GM12891 (cell line): Measurements from ENCODE around the gene PRRC2C.
"Not testable (repeated sequence)": the region's sequence is repeated elsewhere in the genome, so short reads cannot be mapped to it uniquely, and the experiment has no call there.

Experiments used
- DNase-seq: peaks from one replicate; pipeline ENCODE4 v3.0.0; 2011; ENCODE audit warnings: low spot score; ENCODE audit not compliant: insufficient read length
- FAIRE-seq: peaks from 2 replicates; lab custom pipeline; 2011; peaks lifted over from hg19 to GRCh38; lab: Jason Lieb, UNC
- PAX5 ChIP-seq: IDR thresholded peaks from 2 replicates; pipeline ENCODE4 v1.6.1; 2011; ENCODE audit warnings: low read length, moderate library complexity, mild to moderate bottlenecking; ENCODE audit not compliant: insufficient read depth, severe bottlenecking
- POLR2A ChIP-seq: IDR thresholded peaks from 2 replicates; pipeline ENCODE4 v1.6.1; 2011; ENCODE audit warnings: low read depth, low read length, control low read depth
- POLR2AphosphoS5 ChIP-seq: IDR thresholded peaks from 2 replicates; pipeline ENCODE4 v1.6.1; 2011; ENCODE audit warnings: low read depth, low read length, control low read depth
- POU2F2 ChIP-seq: IDR thresholded peaks from 2 replicates; pipeline ENCODE4 v1.6.1; 2011; ENCODE audit warnings: low read depth, mild to moderate bottlenecking, control low read depth, low read length, moderate library complexity
- SPI1 ChIP-seq: IDR thresholded peaks from 2 replicates; pipeline ENCODE4 v1.6.1; 2011; ENCODE audit warnings: low read depth, low read length, control low read depth
- TAF1 ChIP-seq: IDR thresholded peaks from 2 replicates; pipeline ENCODE4 v1.6.1; 2011; ENCODE audit warnings: low read depth, low read length, control low read depth

Gene PRRC2C

DNA sequence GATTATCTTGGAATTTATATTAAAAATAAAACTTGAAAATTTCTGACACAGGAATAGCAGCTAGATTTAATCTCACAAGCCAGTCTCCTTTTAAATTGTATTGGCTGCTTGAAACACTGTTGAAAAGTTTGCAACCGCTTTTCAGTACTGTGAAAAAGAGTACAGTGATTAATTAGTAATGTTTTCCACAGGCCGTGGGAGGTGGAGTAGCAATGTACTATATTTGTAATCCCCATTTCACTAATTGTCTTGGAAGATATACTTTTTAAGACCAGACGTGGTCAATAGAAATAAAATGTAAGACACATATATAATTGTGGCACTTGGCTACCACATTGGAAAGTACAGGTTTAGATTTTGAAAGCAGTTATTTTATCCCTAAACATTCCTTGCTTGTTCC is 95.9 kb downstream of the PRRC2C start:
- FAIRE-seq (no peak), DNase-seq (no peak)
- TF ChIP-seq POU2F2 (no peak), POLR2AphosphoS5 (no peak), PAX5 (no peak), SPI1 (no peak), POLR2A (no peak), TAF1 (no peak)

DNA sequence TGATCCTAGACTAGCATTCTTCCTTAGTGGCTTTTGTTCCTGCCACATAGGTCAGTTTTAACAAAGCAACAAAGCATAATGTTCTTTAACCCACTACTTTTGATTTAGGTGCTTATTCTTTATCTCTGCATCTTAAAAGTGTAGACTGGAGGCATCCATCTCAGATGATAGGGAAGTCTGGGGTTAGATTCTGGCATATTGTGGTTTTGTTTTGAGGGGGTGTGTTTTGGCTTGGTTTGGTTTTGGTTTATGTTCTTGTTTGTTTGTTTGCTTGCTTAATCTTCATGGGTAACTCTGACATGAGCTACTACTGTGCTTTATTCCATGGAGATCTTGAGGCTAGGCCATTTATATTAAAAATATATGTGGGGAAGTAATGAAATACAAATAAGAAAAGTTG is 96.4 kb downstream of the PRRC2C start:
- TF ChIP-seq TAF1 (no peak), SPI1 (no peak), POLR2AphosphoS5 (no peak), POU2F2 (no peak), PAX5 (no peak), POLR2A (no peak)
- FAIRE-seq, result peak; percentile 16
- DNase-seq, result no peak

DNA sequence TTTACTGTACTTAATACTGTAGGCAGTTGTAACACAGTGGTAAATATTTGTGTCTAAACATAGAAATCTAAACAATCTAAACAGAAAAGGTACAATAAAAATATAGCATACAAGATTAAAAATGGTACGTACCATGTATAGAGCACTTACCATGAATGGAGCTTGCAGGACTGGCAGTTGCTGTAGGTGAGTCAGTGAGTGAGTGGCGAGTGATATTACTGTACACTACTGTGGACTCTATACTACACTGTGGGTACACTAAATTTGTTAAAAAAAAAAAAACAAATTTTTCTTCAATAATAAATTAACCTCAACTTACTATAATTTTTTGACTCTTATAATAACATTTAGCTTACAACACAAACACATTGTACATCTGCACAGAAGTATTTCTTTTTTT is 97.3 kb downstream of the PRRC2C start:
- no peak for FAIRE-seq
- TF ChIP-seq POU2F2, result no peak
- TF ChIP-seq SPI1, result no peak
- no peak for TF ChIP-seq PAX5
- TF ChIP-seq POLR2AphosphoS5, result no peak
- no peak for TF ChIP-seq TAF1
- no peak for TF ChIP-seq POLR2A
- DNase-seq, result no peak

DNA sequence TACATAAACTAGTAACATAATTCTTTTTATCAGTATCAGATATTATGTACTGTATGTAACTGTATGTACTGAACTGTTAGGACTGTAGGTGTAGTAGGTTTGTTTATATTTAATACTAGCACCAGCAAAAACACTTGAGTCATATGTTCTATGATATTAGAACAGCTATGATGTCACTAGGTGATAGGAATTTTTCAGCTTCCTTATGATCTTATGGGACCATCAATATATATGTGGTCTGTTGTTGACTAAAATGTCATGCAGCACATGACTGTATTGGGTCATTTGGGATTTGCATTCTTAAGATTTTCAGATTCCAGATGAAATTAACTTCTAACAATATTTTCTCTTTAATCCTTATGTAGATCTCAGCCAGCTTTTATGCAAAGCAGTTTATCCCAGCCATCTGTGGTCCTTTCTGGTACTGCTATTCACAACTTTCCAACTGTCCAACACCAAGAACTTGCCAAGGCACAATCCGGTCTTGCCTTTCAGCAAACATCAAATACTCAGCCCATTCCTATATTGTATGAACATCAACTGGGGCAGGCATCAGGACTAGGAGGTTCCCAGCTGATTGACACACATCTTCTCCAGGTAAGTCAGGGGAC is 98.4 kb downstream of the PRRC2C start:
- FAIRE-seq, result peak; percentile 41
- TF ChIP-seq POU2F2, result no peak
- no peak for TF ChIP-seq POLR2A
- DNase-seq, result no peak

DNA sequence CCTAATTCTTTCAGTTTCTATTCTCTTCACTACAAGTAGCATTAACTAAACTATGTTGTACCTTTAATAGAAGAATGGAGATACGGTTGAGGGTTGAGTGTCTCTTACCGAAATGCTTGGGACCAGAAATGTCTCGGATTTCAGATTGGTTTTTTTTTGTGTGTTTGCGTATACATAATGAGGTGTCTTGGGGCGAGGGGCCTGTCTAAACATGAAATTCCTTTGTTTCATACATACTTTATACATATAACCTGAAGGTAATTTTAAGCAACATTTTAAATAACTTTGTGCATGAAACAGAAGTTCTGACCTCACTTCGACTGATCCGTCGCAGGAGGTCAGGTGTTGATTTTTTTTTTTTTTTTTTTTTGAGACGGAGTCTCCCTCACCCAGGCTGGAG is 100.4 kb downstream of the PRRC2C start:
- FAIRE-seq (no peak), DNase-seq (no peak)
- TF ChIP-seq POLR2A (no peak), POU2F2 (no peak), PAX5 (no peak), TAF1 (no peak), POLR2AphosphoS5 (no peak), SPI1 (no peak)

DNA sequence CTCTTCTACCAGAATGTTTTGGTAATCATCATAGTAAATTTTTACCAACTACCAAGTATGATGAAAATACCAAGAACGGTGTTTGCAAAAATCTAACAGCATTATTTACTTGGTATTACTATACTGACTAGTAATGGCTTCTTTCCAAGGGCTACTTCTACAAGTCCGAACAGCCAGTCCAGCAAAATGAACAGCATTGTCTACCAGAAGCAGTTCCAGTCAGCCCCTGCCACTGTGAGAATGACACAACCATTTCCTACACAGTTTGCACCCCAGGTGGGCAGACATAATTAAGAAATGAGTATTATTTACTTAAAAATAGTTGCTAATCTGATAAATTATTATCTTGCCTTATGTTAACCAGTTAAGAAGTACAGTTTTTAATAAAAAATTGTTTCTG is 102.9 kb downstream of the PRRC2C start:
- DNase-seq (no peak), FAIRE-seq (no peak)
- TF ChIP-seq SPI1, result no peak
- no peak for TF ChIP-seq PAX5
- TF ChIP-seq TAF1, result no peak
- TF ChIP-seq POLR2AphosphoS5, result no peak
- no peak for TF ChIP-seq POU2F2
- no peak for TF ChIP-seq POLR2A

DNA sequence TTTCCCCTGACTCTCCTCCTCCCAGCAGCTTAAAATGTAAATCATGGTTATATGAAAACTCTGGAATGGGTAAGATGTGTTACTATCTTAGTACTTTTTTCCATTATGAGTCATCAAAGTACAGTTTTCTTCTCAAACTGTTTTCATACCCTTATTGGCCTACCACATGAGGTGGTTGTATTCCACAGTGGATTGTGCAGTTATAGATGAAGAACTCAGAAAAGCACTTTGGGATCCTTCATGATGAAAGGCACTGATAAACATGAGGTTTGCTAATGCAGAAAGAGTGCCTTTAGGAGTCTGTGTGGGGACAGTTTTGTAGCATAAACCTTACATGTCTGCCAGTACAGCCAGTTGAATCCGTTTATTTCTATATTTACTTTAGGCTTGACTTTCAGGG is 104.7 kb downstream of the PRRC2C start:
- DNase-seq (no peak), FAIRE-seq (no peak)
- TF ChIP-seq POLR2AphosphoS5, result no peak
- TF ChIP-seq POU2F2, result no peak
- TF ChIP-seq TAF1, result no peak
- no peak for TF ChIP-seq PAX5
- no peak for TF ChIP-seq POLR2A
- TF ChIP-seq SPI1, result no peak

DNA sequence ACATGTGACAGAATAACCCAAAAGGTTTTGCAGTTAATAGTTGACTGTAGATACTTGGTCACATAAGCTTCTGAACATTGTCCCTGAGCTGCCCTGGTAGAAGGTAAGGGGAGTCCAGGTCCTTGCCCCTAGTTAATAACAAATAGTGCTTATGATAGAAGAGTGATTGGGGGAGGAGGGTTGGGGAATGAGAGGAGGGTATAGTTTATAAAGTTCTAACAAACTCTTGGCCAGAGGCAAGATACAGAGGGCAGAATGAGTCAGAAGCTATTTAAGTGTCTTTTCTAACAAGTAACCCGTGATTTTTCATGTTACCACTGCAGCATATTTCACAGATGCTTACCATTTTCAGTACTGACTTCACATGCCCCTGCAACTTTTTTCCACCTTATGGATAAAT is 110.0 kb downstream of the PRRC2C start:
- DNase-seq (no peak), FAIRE-seq (no peak)
- TF ChIP-seq POLR2A (no peak), SPI1 (no peak), TAF1 (no peak), POU2F2 (no peak), POLR2AphosphoS5 (no peak), PAX5 (no peak)

DNA sequence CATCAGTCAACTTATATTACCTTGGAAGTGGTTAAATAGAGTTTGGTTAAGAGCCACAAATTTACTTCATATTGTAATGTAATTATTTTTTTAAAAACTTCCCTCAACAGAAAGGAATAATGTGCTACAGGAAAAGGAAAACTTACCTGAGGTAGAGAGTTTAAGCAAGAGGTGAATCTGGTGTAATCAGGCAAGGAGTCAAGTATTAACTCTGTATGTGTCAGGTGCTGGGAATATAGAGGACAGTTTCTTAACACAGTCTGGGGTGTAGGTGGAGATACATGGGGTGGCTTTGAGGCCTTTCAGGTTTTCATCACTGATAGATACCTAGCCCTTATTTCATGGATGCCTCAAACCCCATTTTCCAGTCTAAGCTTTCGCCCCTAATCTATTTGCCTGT is 110.8 kb downstream of the PRRC2C start:
- DNase-seq, result no peak
- FAIRE-seq, result no peak
- TF ChIP-seq TAF1 (no peak), PAX5 (no peak), POU2F2 (no peak), SPI1 (no peak), POLR2AphosphoS5 (no peak), POLR2A (no peak)

DNA sequence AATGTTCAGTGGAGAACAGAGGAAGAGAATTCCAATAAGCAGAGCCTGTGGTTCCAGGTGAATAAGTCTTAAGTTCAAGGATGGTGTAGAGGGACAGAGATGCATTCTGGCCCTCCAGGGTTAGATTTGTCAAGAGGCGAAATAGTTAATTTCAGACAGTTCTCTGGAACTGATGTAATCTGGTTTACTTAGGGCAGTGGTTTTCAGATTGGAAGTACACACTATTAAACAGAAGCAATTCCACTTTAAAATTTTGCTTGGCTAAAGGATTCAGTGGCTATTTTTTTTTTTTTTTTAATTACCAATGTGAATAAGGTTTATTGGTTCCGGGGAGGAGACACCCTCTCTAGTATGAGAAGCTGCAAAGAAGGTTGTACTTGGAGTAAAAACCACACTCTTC is 111.4 kb downstream of the PRRC2C start:
- TF ChIP-seq TAF1, result no peak
- no peak for TF ChIP-seq POLR2AphosphoS5
- no peak for TF ChIP-seq POU2F2
- no peak for TF ChIP-seq SPI1
- no peak for TF ChIP-seq PAX5
- FAIRE-seq (no peak), DNase-seq (no peak)

DNA sequence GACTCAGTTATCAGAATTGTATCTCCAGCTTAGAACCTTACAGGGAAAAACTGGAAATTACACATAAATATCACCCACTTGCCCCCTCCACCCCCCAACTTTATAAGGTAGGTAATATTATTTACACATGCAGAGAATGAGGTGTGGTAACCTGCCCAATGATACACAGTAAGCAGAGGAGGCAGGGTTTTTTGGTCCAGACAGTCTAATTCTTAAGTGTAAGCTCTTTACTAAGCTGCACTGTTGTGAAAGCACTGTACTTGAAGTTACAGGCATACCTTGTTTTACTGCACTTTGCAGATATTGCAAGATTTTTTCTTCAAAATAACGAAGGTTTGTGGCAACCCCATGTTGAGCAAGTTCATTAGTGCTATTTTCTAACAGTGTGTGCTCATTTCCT is 111.9 kb downstream of the PRRC2C start:
- FAIRE-seq (no peak), DNase-seq (no peak)
- TF ChIP-seq POLR2AphosphoS5 (no peak), TAF1 (no peak), POLR2A (no peak), PAX5 (no peak), POU2F2 (no peak), SPI1 (no peak)

DNA sequence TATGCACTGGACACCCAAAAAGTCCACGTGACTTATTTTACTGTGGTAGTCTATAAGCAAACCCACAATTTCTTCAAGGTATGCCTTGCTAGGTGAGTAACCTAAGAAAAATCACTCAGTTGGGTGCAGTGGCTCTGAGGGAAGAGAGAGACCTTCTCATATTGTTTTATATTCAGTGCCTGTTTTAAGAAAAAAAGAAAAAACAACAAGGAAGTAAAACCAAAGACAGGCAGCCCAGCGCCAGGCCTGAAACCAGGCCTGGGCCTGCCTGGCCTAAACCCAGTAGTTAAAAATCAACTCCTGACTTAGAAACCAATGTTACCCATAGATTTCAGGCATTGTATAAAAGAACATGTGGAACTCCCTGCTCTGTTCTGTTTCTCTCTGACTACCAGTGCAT is 115.0 kb downstream of the PRRC2C start:
- FAIRE-seq, DNase-seq: not testable (repeated sequence)
